Right cardiac atrium (tissue), 5 donors: ENCODE results near the gene PLEK. TPM values are rescaled to one million over a fixed set of nuclear protein-coding genes. Genes with fewer than 3 reads are reported as not detected.

Source experiments
- ATAC-seq, 2 donors: fragments of 200-7000 bp; cut with Tn5 transposase; one replicate each; pipeline versions ENCODE4 v1.8.0 to v1.9.1; 2020; ENCODE audit warnings: moderate library complexity in 2 of 2, mild to moderate bottlenecking in 1 of 2
- DNase-seq, 3 donors: peaks; one replicate each; pipeline ENCODE4 v3.0.0-alpha.2; 2020
- H3K27ac ChIP-seq: one replicate; pipeline ENCODE4 v1.5.1; 2013; ENCODE audit warnings: mild to moderate bottlenecking, low read length, control low read depth, moderate library complexity
- H3K27me3 ChIP-seq: one replicate; pipeline ENCODE4 v1.6.1; 2013; ENCODE audit not compliant: control insufficient read depth, insufficient read depth
- H3K4me1 ChIP-seq: one replicate; pipeline ENCODE4 v1.6.1; 2013; ENCODE audit warnings: low read length; ENCODE audit not compliant: control insufficient read depth, insufficient read depth
- H3K4me3 ChIP-seq: one replicate; pipeline ENCODE4 v1.5.1; 2013; ENCODE audit warnings: low read length, control low read depth
- H3K9me3 ChIP-seq: one replicate; pipeline ENCODE4 v1.6.1; 2013; ENCODE audit warnings: low read length; ENCODE audit not compliant: control insufficient read depth
- WGBS: extraction: QIAGEN DNeasy Blood & Tissue Kit; methylation state at CpG from one replicate; pipeline ENCODE4 v1.1.7; 2013; 5-methylcytosine and 5-hydroxymethylcytosine counted together
- intact Hi-C, 4 donors: fragments of 100-400 bp; cut with DNase I; formaldehyde crosslinking; loops; one replicate each; pipeline versions ENCODE4 v1.11.0 to v1.14.0; 2022 to 2023
- polyA plus RNA-seq: library from polyadenylated mRNA; stranded (reverse); fragments of 200-250 nt; gene quantifications from one replicate; pipeline ENCODE4 v1.2.3, GENCODE V29; 2013
- total RNA-seq, 4 donors: library from RNA; stranded (reverse); fragmentation: NEBNext Ultra II Directional; extraction: Animal tissue kit (Norgen Biotek cat#: 25700); gene quantifications; one replicate each; pipeline ENCODE4 v1.2.1, GENCODE V29; 2021
- donor health status: healthy with polysubstance abuse.
- donor health status: DM: no; HTN: yes; CAD: no.
- donor health status: DM: no; HTN: no; CAD: no.
- donor health status: DM: no; HTN: yes; CAD: no; lungs with severe emphysema.
- donor health status: DM: yes; HTN: yes; CAD: no.

Gene PLEK
- total and polyA plus RNA-seq, 5 donors, result 1.3 to 6.6 (median 4.2) TPM

DNA sequence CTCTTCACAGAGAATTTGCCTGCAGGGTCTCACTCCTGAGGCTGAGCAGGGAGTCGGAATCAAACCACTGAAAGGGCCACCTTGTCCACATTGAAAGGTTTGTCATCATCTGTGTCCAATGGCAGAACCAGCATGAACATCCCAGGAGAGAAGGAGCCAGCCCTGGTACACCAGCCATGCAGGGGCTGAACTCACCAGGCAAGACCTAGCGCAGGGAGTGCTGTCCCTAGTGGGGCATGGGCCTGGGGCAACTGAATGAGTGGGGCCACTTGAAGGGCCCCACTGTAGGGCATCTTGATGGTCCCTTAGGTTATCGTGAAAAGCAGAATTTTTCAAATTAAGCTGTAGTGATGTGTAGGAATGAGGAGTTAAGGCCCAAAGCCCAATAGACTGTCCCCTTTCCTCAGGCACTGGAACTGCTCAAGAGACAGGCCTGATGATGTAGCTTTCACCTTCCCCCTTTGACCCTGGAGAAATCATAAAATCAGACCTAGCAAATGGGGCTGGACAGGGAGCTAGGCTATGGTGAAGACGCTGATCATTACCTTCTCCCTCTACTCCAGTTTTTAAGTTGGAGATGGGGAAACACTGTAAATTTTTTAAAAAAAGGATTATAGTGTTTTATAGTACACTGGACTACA is 8.4 kb upstream of the PLEK start:
- Histone ChIP-seq H3K27ac (no peak overlapping the region), H3K9me3 (no peaks in the 10 kb centered on the region), H3K4me3 (no peak overlapping the region), H3K4me1 (no peaks in the 10 kb centered on the region), H3K27me3 (no peaks in the 10 kb centered on the region)
- WGBS, result 95% methylated on average over 4 of the region's 4 CpGs
- no peak for DNase-seq
- intact Hi-C loops, result loop anchor here in 1 of 4 donors (10.0 kb wide), 1 partner anchor 232 kb away; no protein-coding TSS in a partner anchor
- ATAC-seq, result no peak

DNA sequence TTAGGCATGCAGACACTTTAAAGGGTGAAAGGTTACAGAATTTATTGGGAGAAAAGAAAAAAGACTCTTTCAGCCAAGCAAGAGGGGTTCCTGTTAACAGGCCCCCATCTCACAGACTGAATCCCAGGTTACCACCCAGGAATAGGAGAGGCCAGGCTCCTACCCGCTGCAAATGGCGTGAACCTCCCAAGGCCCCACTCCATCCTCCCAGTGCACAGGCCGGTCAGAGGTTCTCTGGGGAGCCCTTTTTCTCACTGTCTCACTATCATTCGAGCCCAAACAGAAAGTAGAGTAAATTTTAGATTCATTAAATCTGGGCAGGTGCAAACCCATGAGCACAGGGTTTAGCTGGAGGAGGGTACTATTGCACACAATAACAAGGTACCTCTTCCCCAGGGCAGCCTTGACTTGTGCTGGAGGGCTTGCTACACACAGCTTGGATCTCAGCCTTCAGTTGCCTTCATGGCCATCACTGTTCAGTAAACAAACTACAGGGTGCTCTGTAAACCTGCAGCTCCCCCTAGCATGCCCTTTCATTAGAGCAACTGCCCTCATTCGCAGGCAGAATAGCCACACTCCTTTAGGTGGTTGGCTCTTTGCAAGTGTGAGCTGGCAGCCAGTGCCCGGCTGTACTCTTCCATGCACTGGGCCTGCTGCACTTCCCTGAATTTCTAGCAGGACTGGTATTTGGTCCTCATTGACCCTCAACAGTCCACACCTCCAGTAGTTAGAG is 7.3 kb upstream of the PLEK start:
- Histone ChIP-seq H3K4me3 (no peak overlapping the region), H3K27ac (no peak overlapping the region), H3K27me3 (no peaks in the 10 kb centered on the region), H3K4me1 (no peaks in the 10 kb centered on the region), H3K9me3 (no peaks in the 10 kb centered on the region)
- peak; percentile 22 to 58 (median 53) for DNase-seq
- WGBS, result 64% methylated on average over 6 of the region's 6 CpGs
- ATAC-seq, result peak; percentile 74 to 85
- intact Hi-C loops, result loop anchor here in 1 of 4 donors (10.0 kb wide), 1 partner anchor 233 kb away; no protein-coding TSS in a partner anchor

DNA sequence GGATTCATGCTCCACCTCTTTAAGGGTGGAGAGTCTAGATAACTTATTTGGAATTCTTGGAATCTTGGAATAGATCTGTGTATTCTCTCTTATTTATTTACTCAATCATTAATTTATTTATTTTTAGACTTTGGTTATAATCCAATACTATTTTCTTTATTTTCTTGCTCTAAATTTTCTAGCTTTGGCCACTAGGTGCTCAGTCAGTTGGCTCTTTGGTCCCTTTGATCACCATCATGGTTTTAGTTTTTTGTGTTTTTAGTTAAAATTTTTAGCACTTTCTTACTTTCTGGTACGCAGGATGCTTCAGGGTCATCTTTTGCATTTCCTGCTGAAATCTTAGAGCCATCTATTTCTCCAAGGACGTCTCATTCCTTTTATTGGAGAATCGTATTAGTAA is 5.2 kb upstream of the PLEK start:
- WGBS, result 86% methylated on average over 3 of the region's 3 CpGs
- intact Hi-C loops, result loop anchor here (5.0 to 10.0 kb wide), 4 partner anchors 72 to 235 kb away; no protein-coding TSS in a partner anchor
- H3K27me3 ChIP-seq, result no peaks in the 10 kb centered on the region
- DNase-seq (no peak), ATAC-seq (no peak)
- no peak overlapping the region for H3K4me3 ChIP-seq
- no peak overlapping the region for H3K27ac ChIP-seq
- H3K4me1 ChIP-seq, result no peaks in the 10 kb centered on the region
- H3K9me3 ChIP-seq, result no peaks in the 10 kb centered on the region

DNA sequence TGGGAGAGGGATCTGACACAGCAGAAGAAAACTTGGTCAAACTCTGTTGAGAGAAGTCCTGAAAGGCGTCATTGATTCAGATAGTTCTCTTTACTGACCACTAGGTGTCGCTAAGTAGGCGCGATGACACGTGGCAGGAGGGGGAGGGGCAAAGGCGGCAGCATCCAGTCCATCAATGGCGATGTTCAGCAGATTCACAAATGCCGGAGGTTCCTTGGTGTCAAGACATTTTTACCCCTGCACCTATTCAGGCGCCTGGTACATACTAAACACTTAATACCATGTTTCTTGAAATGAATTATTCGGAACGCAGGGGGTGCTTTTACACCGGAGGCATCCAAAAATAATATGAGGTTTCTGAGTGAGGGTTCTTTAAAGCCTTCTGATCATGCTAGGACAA is 3.0 kb upstream of the PLEK start:
- H3K4me3 ChIP-seq, result no peak overlapping the region
- 30% methylated on average over 12 of the region's 12 CpGs for WGBS
- intact Hi-C loops, result loop anchor here (5.0 kb wide), 3 partner anchors 70 to 80 kb away; no protein-coding TSS in a partner anchor
- DNase-seq, result peak; percentile 76 to 94 (median 89)
- H3K9me3 ChIP-seq, result no peaks in the 10 kb centered on the region
- no peaks in the 10 kb centered on the region for H3K27me3 ChIP-seq
- H3K4me1 ChIP-seq, result no peaks in the 10 kb centered on the region
- no peak overlapping the region for H3K27ac ChIP-seq
- peak; percentile 81 to 82 for ATAC-seq

GRCh38 chr2:68362749-68363148 is 2.3 kb upstream of the PLEK start:
- Histone ChIP-seq H3K4me3 (no peak overlapping the region), H3K9me3 (no peaks in the 10 kb centered on the region)

GRCh38 chr2:68363721-68364120 is 1.4 kb upstream of the PLEK start:
- Histone ChIP-seq H3K27me3 (no peaks in the 10 kb centered on the region), H3K9me3 (no peaks in the 10 kb centered on the region), H3K27ac (no peak overlapping the region), H3K4me1 (no peaks in the 10 kb centered on the region), H3K4me3 (no peak overlapping the region)
- WGBS, result 84% methylated on average over 4 of the region's 4 CpGs
- DNase-seq (no peak), ATAC-seq (no peak)
- intact Hi-C loops, result loop anchor here (5.0 kb wide), 3 partner anchors 69 to 79 kb away; no protein-coding TSS in a partner anchor

More at GRCh38 chr2:68362749-68363148, 2.3 kb upstream of the PLEK start:
- Histone ChIP-seq H3K4me1 (no peaks in the 10 kb centered on the region), H3K27me3 (no peaks in the 10 kb centered on the region), H3K27ac (no peak overlapping the region)
- WGBS, result 80% methylated on average over 7 of the region's 7 CpGs
- intact Hi-C loops, result loop anchor here (5.0 kb wide), 3 partner anchors 70 to 80 kb away; no protein-coding TSS in a partner anchor
- ATAC-seq (no peak), DNase-seq (no peak)

DNA sequence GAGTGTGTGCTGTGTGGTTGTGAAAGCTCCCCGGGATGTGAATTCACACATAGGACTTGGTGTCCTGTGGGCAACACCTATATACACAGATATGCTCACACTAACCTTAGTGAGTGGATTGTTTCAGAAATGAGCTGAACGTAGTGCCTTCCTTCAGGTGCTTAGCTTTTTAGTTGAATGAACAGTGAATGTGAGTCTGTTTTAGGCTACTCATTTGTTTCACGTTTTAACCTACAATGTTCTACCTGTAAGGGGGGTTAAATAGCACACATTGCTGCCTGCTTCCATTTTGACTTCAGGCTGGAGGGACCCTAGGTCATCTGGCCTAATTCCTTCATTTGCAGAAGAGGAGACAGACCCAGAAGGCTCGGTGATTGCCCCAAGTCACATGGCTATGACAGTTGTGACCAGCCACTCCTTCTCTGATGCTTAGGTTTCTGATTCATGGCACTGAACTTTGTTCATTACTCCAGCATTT is 1.0 kb downstream of the PLEK start:
- intact Hi-C loops, result loop anchor here in 1 of 4 donors (5.0 kb wide), 1 partner anchor 76 kb away; no protein-coding TSS in a partner anchor
- Histone ChIP-seq H3K4me3 (no peak overlapping the region), H3K27me3 (no peaks in the 10 kb centered on the region), H3K4me1 (no peaks in the 10 kb centered on the region), H3K9me3 (no peaks in the 10 kb centered on the region), H3K27ac (no peak overlapping the region)
- ATAC-seq, result no peak
- WGBS, result 81% methylated on average over 4 of the region's 4 CpGs
- no peak for DNase-seq

GRCh38 chr2:68367953-68368653 is 3.0 kb downstream of the PLEK start:
- no peak overlapping the region for H3K27ac ChIP-seq
- H3K9me3 ChIP-seq, result no peaks in the 10 kb centered on the region
- no peaks in the 10 kb centered on the region for H3K27me3 ChIP-seq
- WGBS, result 63% methylated on average over 5 of the region's 5 CpGs
- intact Hi-C loops, result loop anchor here in 1 of 4 donors (5.0 kb wide), 1 partner anchor 74 kb away; no protein-coding TSS in a partner anchor
- DNase-seq, result no peak
- no peak overlapping the region for H3K4me3 ChIP-seq
- no peaks in the 10 kb centered on the region for H3K4me1 ChIP-seq
- ATAC-seq, result no peak

DNA sequence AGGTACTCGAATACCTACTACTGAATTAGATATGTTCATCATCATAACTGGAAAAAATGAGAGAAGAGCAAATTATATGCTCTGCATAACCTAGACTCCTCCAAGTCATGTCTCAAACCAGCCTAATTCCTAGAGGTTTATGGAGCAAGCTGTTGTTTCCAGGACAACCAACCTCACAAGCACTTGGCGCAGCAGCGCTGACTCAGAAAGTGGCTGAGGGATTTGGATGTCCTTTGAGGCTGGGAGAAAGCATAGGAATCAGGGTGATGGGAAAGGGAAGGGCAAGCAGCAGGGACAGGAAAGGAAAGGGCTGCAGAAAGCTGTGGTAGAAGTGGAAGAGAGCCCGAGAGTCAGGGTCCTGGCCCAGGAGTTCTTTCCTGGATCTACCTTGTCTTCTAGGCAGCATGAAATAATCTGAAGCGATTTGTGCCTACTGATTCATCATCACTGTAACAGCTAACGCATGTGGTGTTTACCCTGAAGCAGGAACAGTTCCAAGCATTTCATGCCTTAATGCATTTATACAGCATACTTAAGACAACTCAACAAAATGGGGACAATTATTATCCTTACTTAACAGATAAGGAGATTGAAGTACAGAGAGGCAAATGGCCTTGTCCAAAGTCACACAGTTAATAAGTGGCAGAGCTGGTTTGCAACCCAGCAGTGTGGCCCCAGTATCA is 3.7 kb downstream of the PLEK start:
- no peak for DNase-seq
- Histone ChIP-seq H3K9me3 (no peaks in the 10 kb centered on the region), H3K4me3 (no peak overlapping the region), H3K27ac (no peak overlapping the region), H3K4me1 (no peaks in the 10 kb centered on the region), H3K27me3 (no peaks in the 10 kb centered on the region)
- ATAC-seq, result no peak
- WGBS, result 77% methylated on average over 6 of the region's 6 CpGs
- intact Hi-C loops, result loop anchor here in 1 of 4 donors (5.0 kb wide), 1 partner anchor 74 kb away; no protein-coding TSS in a partner anchor

DNA sequence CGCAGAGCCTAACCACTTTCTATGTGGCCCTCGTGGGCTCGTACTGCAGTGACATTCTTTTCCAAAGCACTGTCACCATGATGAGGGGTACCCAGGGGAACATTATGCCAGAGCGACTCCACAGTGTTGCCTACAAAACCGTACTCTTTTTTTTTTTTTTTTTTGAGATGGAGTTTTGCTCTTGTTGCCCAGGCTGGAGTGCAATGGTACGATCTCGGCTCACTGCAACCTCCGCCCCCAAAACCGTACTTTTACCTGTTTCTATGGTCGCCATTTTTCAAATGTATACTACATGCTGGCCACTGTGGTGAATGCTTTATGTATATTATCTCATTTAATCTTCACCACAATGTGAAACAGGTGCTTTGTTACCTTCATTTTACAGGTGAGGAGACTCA is 4.3 kb downstream of the PLEK start:
- ATAC-seq (no peak), DNase-seq (no peak)
- Histone ChIP-seq H3K9me3 (no peaks in the 10 kb centered on the region), H3K27ac (no peak overlapping the region), H3K4me3 (no peak overlapping the region), H3K4me1 (no peaks in the 10 kb centered on the region), H3K27me3 (no peaks in the 10 kb centered on the region)
- intact Hi-C loops, result loop anchor here in 1 of 4 donors (5.0 kb wide), 1 partner anchor 73 kb away; no protein-coding TSS in a partner anchor
- WGBS, result 91% methylated on average over 10 of the region's 10 CpGs
